ENCODE measurements around the gene CA5A. TPM values are rescaled to one million over a fixed set of nuclear protein-coding genes. Genes with fewer than 3 reads are reported as not detected.

The CA5A gene
- total RNA-seq, 4 donors from 2014 or later, result not detected

DNA sequence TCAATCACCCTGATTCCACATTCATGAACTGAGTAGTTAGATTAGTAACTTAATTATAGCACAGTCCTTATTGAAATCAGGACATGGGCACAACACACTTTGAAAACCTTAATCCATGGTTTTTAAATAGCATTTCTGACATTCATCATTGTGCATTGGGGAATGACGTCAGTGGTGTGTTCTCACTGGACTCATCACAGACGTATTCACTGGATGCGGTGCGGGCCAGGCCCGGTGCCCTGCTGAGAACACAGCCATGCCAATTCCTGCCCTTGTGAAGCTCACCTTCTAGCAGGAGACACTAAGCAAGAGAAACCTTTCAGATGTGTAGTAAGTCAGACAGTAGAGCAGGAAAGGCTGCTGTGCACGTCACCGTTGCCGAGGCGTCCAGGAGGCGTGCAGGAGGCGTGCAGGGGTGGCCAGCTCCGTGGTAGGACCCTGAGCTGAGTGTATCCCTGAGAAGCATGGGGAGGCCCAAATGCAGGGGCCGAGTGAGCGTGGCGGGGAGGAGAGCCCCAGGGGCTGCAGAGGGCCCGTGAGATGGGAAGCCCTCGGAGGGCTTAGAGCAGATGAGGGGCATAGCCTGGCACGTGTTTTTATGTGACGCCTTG is 27.8 kb upstream of the CA5A start:
- TF ChIP-seq, protein P1, sequence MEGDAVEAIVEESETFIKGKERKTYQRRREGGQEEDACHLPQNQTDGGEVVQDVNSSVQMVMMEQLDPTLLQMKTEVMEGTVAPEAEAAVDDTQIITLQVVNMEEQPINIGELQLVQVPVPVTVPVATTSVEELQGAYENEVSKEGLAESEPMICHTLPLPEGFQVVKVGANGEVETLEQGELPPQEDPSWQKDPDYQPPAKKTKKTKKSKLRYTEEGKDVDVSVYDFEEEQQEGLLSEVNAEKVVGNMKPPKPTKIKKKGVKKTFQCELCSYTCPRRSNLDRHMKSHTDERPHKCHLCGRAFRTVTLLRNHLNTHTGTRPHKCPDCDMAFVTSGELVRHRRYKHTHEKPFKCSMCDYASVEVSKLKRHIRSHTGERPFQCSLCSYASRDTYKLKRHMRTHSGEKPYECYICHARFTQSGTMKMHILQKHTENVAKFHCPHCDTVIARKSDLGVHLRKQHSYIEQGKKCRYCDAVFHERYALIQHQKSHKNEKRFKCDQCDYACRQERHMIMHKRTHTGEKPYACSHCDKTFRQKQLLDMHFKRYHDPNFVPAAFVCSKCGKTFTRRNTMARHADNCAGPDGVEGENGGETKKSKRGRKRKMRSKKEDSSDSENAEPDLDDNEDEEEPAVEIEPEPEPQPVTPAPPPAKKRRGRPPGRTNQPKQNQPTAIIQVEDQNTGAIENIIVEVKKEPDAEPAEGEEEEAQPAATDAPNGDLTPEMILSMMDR (IDR thresholded peaks at IDR 0.05; ENCODE audit: low read depth), result no peak

DNA sequence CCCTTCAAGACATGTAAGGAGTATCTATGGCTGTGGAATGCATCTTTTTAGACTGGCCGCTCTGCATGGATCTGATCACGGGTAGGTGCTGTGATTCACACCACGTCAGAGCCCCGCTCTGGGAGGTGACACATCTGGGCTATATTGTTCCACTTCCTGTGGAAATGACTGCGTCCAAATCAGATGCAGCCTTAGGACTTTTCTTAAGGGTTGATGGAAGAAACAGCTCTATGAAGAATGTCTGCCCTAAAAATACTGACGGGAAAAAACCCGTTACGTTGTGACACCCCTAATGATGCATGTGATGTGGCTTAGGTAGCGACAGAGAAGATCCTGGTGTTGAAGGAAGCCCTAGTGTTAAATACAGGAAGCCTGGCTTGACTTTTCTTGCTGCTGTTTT is 27.1 kb upstream of the CA5A start:
- TF ChIP-seq, protein P1 (IDR thresholded peaks at IDR 0.05; ENCODE audit: low read depth), result no peak

DNA sequence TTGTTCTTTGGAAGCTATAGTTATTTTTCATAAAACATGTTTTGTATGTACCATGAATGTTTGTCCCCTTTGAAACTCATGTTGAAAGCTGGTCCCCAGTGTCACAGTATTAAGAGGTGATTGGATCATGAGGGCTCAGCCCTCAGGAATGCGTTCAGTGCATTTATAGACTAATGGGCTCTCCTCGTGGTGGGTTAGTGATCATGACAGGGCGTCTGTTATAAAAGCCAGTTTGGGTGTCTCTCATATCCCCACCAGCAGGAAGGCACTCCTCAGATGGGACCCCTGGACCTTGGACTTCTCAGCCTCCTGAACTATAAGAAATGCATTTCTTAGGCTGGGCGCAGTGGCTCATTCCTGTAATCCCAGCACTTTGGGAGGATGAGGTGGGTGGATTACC is 25.3 kb upstream of the CA5A start:
- TF ChIP-seq, protein P1 (IDR thresholded peaks at IDR 0.05; ENCODE audit: low read depth), result no peak

DNA sequence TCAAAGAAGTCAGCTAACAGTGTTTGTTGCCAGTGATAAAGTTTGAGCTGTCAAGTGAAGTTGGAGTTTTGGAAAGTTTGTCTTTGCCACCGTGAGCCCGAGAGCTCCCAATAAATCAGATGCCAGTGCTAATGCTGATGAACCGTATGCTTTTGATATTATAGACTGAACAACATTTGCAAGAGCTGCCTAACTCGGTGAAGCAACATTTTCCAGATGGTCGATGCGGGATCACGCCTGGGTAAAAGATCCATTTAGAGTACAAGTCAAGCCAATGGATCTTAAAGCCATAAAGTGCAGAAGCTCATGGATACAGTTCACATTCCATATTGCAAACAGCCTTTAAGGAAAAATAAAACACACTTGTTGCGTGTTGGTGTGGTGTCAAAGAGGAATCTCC is 24.5 kb upstream of the CA5A start:
- TF ChIP-seq, protein P1 (IDR thresholded peaks at IDR 0.05; ENCODE audit: low read depth), result no peak

DNA sequence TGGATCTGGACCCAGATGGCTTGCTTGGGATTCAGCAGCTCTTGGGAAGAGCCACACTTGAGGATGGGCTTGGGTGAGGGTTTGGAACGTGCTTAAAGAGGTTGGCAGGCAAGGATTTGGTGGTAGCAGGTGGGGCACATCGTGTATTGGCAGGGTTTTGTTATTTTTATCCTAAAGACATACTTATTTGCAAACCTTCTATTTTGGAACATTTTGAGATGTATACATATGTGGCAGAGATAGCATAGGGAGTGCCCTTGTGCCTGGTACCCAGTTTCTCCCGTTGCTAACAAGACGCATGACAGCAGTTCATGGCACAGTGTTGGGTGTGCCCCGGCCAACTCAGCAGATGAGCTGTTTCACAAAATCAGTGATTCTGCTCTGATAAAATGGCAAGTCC is 24.0 kb upstream of the CA5A start:
- TF ChIP-seq, protein P1 (IDR thresholded peaks at IDR 0.05; ENCODE audit: low read depth), result no peak

DNA sequence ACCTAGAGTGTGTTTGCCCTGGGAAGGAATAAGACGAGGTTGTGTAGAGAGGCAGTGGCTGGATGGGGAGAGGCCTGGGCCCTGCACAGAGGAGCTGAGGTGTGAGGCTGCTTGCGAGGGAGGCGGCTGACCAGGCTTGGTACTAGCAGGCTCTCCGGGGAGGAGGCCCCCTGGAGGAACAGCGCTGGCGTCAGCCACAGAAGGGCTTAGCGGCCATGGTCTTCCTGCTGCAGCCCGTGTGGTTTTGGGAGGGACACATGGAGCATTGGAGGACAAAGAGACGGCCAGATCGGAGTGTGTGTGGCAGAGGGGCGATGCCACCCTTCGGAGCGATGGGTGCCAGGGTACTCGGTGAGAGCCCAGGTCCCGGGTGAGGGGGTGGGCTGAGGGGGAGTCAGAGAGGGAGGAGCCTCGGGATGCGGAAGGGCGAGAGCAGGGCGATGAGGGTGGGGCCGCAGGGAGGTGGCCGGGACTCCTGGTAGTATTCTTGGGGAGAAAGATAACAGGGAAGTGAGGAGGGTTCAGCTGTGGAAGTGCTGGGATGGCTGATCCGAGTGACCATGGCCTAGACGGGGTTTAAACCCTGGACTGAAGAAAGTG is 23.2 kb upstream of the CA5A start:
- TF ChIP-seq, protein P1 (IDR thresholded peaks at IDR 0.05; ENCODE audit: low read depth), result no peak

DNA sequence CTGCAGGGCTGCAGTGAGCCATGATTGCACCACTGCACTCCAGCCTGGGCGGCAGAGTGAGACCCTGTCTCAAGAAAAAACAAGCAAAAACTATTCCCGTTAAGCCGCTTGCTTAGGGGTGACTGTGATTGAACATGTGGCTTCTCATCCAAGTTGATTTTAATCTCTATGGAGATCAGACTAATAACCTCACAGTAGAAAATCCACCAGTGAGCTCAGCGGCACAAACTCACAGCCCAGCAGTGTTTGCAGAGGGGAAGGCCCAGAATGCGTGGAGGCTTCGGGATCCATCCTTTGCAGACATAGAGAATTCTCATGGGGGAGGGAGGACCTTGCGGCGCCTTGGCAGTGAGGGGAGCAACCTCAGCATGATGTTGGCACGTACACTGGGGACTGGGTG is 22.3 kb upstream of the CA5A start:
- TF ChIP-seq, protein P1 (IDR thresholded peaks at IDR 0.05; ENCODE audit: low read depth), result no peak

All from subcutaneous adipose tissue (tissue), 4 donors.